Measurements from ENCODE around the gene FBXW11.

GRCh38 chr5:172042183-172042582 lies 35.7 kb upstream of the FBXW11 start:
- TF ChIP-seq CBFB (IDR thresholded peaks at IDR 0.05; ENCODE audit: low read depth): no peak
- no peak for TF ChIP-seq TCF7 (IDR thresholded peaks at IDR 0.05; ENCODE audit: borderline replicate concordance)
- TF ChIP-seq RELA (IDR thresholded peaks at IDR 0.05; ENCODE audit: borderline replicate concordance, partially characterized antibody): no peak
- TF ChIP-seq EP300 (IDR thresholded peaks at IDR 0.05; ENCODE audit: borderline replicate concordance in 1 of 2, control insufficient read depth in 1 of 2, low read depth in 2 of 2, low read length in 2 of 2): no peak
- TF ChIP-seq CTCF (IDR thresholded peaks at IDR 0.05 in 2 of 3, conservative IDR thresholded peaks at IDR 0.05 in 1 of 3; ENCODE audit: control insufficient read depth in 2 of 3, extremely low read depth in 1 of 3, insufficient read depth in 1 of 3, low read depth in 3 of 3, low read length in 3 of 3): no peak
- TF ChIP-seq NR2C1 (IDR thresholded peaks at IDR 0.05): no peak
- TF ChIP-seq EZH2 (IDR thresholded peaks at IDR 0.05; ENCODE audit: borderline replicate concordance, control insufficient read depth, low read depth, low read length): no peak
- no peak for TF ChIP-seq KDM1A (IDR thresholded peaks at IDR 0.05; ENCODE audit: borderline replicate concordance)
